K562 (cell line): Measurements from ENCODE around the gene ST6GALNAC1. TPM values are rescaled to one million over a fixed set of nuclear protein-coding genes. Genes with fewer than 3 reads are reported as not detected.

Experiments
- ATAC-seq: fragments of 200-7000 bp; cut with Tn5 transposase; 3 replicates; pipeline ENCODE4 v1.9.1; 2020; ENCODE audit warnings: moderate library complexity
- BruUV-seq: library from RNA; stranded (reverse); fragments of 400-500 nt; replicated peaks from 2 replicates; lab custom pipeline; 2021; lab: Mats Ljungman, UMichigan
- CTCF ChIA-PET: fragments of 300-600 bp; formaldehyde crosslinking; extraction: SDS; loops from one replicate; lab custom pipeline; 2021; ENCODE audit warnings: low intra/inter-chr PET ratio; lab: Yijun Ruan, JAX
- POLR2A ChIA-PET: fragments of 300-600, 350-650 bp; sonication (Branson Sonifier 250); formaldehyde crosslinking; extraction: SDS; loops from one replicate; lab custom pipeline; 2021; ENCODE audit warnings: antibody characterized with exemption, inconsistent platforms; lab: Yijun Ruan, JAX
- DNase-seq, 4 experiments: peaks; one replicate each; pipeline versions ENCODE4 v3.0.0 to v3.0.0-alpha.2; 2011 to 2018; ENCODE audit warnings: low spot score in 3 of 4, mixed read lengths in 3 of 4; ENCODE audit errors: extremely low read depth in 1 of 4
- FAIRE-seq: peaks from 2 replicates; lab custom pipeline; 2011; peaks lifted over from hg19 to GRCh38; lab: Jason Lieb, UNC
- H2AFZ ChIP-seq: 2 replicates; pipeline ENCODE4 v1.6.0; 2011; ENCODE audit warnings: low read depth, low read length, control low read depth, inconsistent platforms
- H3K27ac ChIP-seq: fragments of 200-600 bp; 3 replicates; pipeline ENCODE4 v1.8.0; 2011; ENCODE audit warnings: low read depth, mild to moderate bottlenecking, control low read depth, inconsistent platforms, low read length, moderate library complexity, mixed read lengths; ENCODE audit errors: extremely low read depth
- H3K27me3 ChIP-seq, 2 experiments: fragments of 300-600 bp in 1 of 2; 2 replicates in 1 of 2; 3 replicates in 1 of 2; pipeline versions ENCODE4 v1.6.0 to v1.8.0; 2011; ENCODE audit warnings: inconsistent platforms in 2 of 2, low read length in 2 of 2, mild to moderate bottlenecking in 1 of 2, mixed read lengths in 1 of 2, moderate library complexity in 1 of 2; ENCODE audit not compliant: control insufficient read depth in 2 of 2, insufficient read depth in 2 of 2
- H3K36me3 ChIP-seq: fragments of 300-600 bp; 3 replicates; pipeline ENCODE4 v1.8.0; 2011; ENCODE audit warnings: mild to moderate bottlenecking, low read length, inconsistent platforms; ENCODE audit not compliant: control insufficient read depth, insufficient read depth
- H3K4me1 ChIP-seq, 2 experiments: fragments of 200-600 bp in 1 of 2; replicated peaks in 1 of 2; 2 replicates in 1 of 2; 3 replicates in 1 of 2; pipeline versions ENCODE4 v1.5.1 to v1.8.0; 2011; ENCODE audit warnings: inconsistent platforms in 2 of 2, low read length in 2 of 2, mild to moderate bottlenecking in 1 of 2, mixed read lengths in 1 of 2, moderate library complexity in 1 of 2; ENCODE audit not compliant: control insufficient read depth in 2 of 2, insufficient read depth in 2 of 2
- H3K4me2 ChIP-seq: 2 replicates; pipeline ENCODE4 v1.6.1; 2011; ENCODE audit warnings: low read length, control low read depth, inconsistent platforms, mixed read lengths; ENCODE audit not compliant: insufficient read depth
- H3K4me3 ChIP-seq: fragments of 200-600 bp; sonication (generic), shearing (Covaris generic); 2 replicates; pipeline ENCODE4 v1.5.1; 2016; ENCODE audit warnings: control low read depth, inconsistent platforms
- H3K79me2 ChIP-seq: fragments of 200-600 bp; 3 replicates; pipeline ENCODE4 v1.8.0; 2011; ENCODE audit warnings: low read length, inconsistent platforms; ENCODE audit not compliant: control insufficient read depth, insufficient read depth
- H3K9ac ChIP-seq, 2 experiments: 2 replicates each; pipeline versions ENCODE4 v1.6.0 to v1.6.1; 2011; ENCODE audit warnings: low read depth in 2 of 2, low read length in 2 of 2, control low read depth in 1 of 2, inconsistent platforms in 1 of 2, mild to moderate bottlenecking in 1 of 2, mixed read lengths in 1 of 2; ENCODE audit not compliant: insufficient read depth in 1 of 2
- H3K9me1 ChIP-seq: one replicate; pipeline ENCODE4 v1.6.0; 2011; ENCODE audit warnings: inconsistent platforms, mild to moderate bottlenecking, low read length, moderate library complexity; ENCODE audit not compliant: control insufficient read depth, insufficient read depth
- H3K9me3 ChIP-seq: replicated peaks from 2 replicates; pipeline ENCODE4 v1.5.1; 2011; ENCODE audit warnings: low read depth, low read length, inconsistent platforms; ENCODE audit not compliant: control insufficient read depth, insufficient read depth
- H4K20me1 ChIP-seq: replicated peaks from 2 replicates; pipeline ENCODE4 v1.6.1; 2011; ENCODE audit warnings: low read length, inconsistent platforms, mixed read lengths; ENCODE audit not compliant: control insufficient read depth, insufficient read depth
- TCF7L2 ChIP-seq: fragments of 150-350 bp; IDR thresholded peaks from 2 replicates; pipeline ENCODE4 v1.6.1; 2016; ENCODE audit warnings: low read depth, mild to moderate bottlenecking, low read length, moderate library complexity
- ZFP30 ChIP-seq: fragments of 250-450 bp; sonication (Bioruptor Pico); IDR thresholded peaks from 2 replicates; pipeline ENCODE4 v1.8.0; 2022; ENCODE audit warnings: moderate library complexity, mild to moderate bottlenecking, inconsistent platforms, borderline replicate concordance
- ZNF586 ChIP-seq: fragments of 450-650 bp; formaldehyde crosslinking; conservative IDR thresholded peaks from 2 replicates; pipeline ENCODE4 v1.4.0; 2020; ENCODE audit warnings: mild to moderate bottlenecking, moderate library complexity
- ZNF785 ChIP-seq: fragments of 250-450 bp; sonication (Bioruptor Pico); IDR thresholded peaks from 2 replicates; pipeline ENCODE4 v1.4.0; 2020; ENCODE audit warnings: mild to moderate bottlenecking
- WGBS: fragments of 100-300 bp; shearing (Covaris generic); methylation state at CpG from one replicate; pipeline ENCODE4 v1.1.6; 2016; ENCODE audit warnings: low coverage, mixed read lengths; ENCODE audit not compliant: insufficient coverage; ENCODE audit errors: missing lambda C conversion rate; 5-methylcytosine and 5-hydroxymethylcytosine counted together
- in situ Hi-C: fragments of 300-500 bp; cut with MboI; formaldehyde crosslinking; loops from 4 replicates; pipeline ENCODE4 v1.15.0; 2018; ENCODE audit warnings: inconsistent platforms, mixed read lengths
- intact Hi-C: fragments of 100-400 bp; cut with micrococcal nuclease; formaldehyde crosslinking; loops from 2 replicates; pipeline ENCODE4 v1.14.2; 2022
- polyA plus RNA-seq, 8 experiments: library from polyadenylated mRNA; depleted of rRNA in 4 of 8; stranded (reverse) in 5 of 8; unstranded in 3 of 8; fragments of >200 nt; fragmentation: Nextera tagmentation in 2 of 8; fragmentation: Illumina TruSeq in 1 of 8; extraction: Ambion mirVana in 2 of 8; extraction: Trizol in 1 of 8; gene quantifications; 2 replicates each; pipeline versions ENCODE4 v1.2.1 to v1.2.3, GENCODE V29; 2011 to 2014; ENCODE audit warnings: inconsistent platforms in 1 of 8, missing spikeins in 1 of 8
- total RNA-seq, 7 experiments: library from RNA; depleted of rRNA in 6 of 7; stranded (reverse); fragments of >200 nt in 6 of 7; fragmentation: Illumina TruSeq in 2 of 7; extraction: Trizol in 2 of 7; gene quantifications; 2 replicates each; pipeline versions ENCODE4 v1.2.1 to v1.2.3, GENCODE V29; 2011 to 2021; ENCODE audit warnings: low replicate concordance in 1 of 7
- TF ChIP-seq, protein P1 (sequence below): fragments of 450-650 bp; IDR thresholded peaks from 2 replicates; pipeline ENCODE4 v1.7.0; 2016; ENCODE audit warnings: borderline replicate concordance
- TF ChIP-seq, protein P2 (sequence below), 2 experiments: fragments of 450-650 bp; IDR thresholded peaks; 2 replicates each; pipeline ENCODE4 v1.6.1; 2016

Gene ST6GALNAC1
- total and polyA plus RNA-seq, 9 of the 15 experiments (the other 6 are each of a cell fraction or from before 2014, with no cell fraction given): 20.6 to 68.4 (median 50.5) TPM

DNA sequence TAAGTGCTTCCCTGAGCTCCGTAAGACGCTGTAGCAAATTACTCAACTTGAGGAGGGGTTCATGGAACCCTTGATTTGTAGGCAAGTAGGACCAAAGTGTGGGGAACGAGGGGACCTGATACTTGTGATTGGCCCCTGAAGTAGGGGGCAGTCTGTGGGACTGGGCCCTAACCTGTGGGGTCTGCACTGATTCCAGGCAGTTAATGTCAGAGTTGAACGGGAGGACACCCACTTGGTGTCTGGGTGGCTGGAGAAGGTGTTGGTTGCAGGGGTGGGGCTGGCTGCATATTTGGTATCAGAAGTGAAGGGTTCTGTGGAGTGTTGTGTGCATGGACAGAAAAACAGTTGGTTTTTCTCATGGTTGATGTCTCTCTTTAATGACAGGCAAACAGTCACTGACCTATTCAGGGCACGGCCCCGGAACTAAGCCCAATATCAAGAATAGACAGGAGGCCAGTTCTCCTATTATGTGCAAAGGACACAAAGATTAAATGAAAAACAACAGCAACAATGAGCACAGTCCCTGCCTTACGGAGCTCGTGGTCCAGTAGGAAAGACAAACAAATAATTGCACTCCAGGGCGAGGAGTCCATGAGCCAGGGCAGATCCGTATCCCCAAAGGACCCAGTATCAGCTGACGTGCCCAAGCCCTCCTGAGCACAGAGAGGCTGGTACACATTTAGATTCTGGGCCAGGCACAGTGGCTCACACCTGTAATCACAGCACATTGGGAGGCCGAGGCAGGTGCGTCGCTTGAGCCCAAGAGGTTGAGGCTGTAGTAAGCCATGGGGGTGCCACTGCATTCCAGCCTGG is 48.0 kb upstream of the ST6GALNAC1 start:
- Histone ChIP-seq H3K4me1 (peaks cover 8 to 25% of the 10 kb centered on the region in 2 experiments; a peak in 3 of 5 replicates), H3K36me3 (no peaks in the 10 kb centered on the region), H3K27me3 (no peaks in the 10 kb centered on the region), H3K9me1 (no peaks in the 10 kb centered on the region), H4K20me1 (0 out of 2 replicates have a peak, but pooled peaks cover under 1% of the 10 kb centered on the region), H2AFZ (no peak overlapping the region), H3K79me2 (no peaks in the 10 kb centered on the region), H3K4me2 (no peak overlapping the region), H3K9ac (no peak overlapping the region), H3K27ac (no peak overlapping the region), H3K4me3 (no peak overlapping the region), H3K9me3 (no peaks in the 10 kb centered on the region)
- in situ Hi-C loops (no loop called here), intact Hi-C loops (no loop called here)
- DNase-seq: peak in 1 of 4 experiments; percentile 4
- CTCF ChIA-PET: no interaction called here
- no peak for ATAC-seq
- TF ChIP-seq, protein P1, sequence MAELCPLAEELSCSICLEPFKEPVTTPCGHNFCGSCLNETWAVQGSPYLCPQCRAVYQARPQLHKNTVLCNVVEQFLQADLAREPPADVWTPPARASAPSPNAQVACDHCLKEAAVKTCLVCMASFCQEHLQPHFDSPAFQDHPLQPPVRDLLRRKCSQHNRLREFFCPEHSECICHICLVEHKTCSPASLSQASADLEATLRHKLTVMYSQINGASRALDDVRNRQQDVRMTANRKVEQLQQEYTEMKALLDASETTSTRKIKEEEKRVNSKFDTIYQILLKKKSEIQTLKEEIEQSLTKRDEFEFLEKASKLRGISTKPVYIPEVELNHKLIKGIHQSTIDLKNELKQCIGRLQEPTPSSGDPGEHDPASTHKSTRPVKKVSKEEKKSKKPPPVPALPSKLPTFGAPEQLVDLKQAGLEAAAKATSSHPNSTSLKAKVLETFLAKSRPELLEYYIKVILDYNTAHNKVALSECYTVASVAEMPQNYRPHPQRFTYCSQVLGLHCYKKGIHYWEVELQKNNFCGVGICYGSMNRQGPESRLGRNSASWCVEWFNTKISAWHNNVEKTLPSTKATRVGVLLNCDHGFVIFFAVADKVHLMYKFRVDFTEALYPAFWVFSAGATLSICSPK: no peak
- TF ChIP-seq ZNF785 (CRISPR knock-in tag) (no peak), ZNF586 (no peak), ZFP30 (CRISPR knock-in tag) (no peak), TCF7L2 (no peak)
- TF ChIP-seq, protein P2, sequence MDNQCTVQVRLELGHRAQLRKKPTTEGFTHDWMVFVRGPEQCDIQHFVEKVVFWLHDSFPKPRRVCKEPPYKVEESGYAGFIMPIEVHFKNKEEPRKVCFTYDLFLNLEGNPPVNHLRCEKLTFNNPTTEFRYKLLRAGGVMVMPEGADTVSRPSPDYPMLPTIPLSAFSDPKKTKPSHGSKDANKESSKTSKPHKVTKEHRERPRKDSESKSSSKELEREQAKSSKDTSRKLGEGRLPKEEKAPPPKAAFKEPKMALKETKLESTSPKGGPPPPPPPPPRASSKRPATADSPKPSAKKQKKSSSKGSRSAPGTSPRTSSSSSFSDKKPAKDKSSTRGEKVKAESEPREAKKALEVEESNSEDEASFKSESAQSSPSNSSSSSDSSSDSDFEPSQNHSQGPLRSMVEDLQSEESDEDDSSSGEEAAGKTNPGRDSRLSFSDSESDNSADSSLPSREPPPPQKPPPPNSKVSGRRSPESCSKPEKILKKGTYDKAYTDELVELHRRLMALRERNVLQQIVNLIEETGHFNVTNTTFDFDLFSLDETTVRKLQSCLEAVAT (IDR thresholded peaks at IDR 0.05): no peak
- 68% methylated on average over 14 of the region's 14 CpGs for WGBS
- POLR2A ChIA-PET: interaction anchor here (0.8 to 2.3 kb wide), 3 partner anchors 9 to 17 kb away, joined by 3 to 6 read pairs (median 3); no protein-coding TSS in a partner anchor
- no peak for FAIRE-seq
- no TSS peak for BruUV-seq
